CD4-positive, CD25-positive, alpha-beta regulatory T cell (primary cell): ENCODE data around the gene MAP3K5. TPM values are rescaled to one million over a fixed set of nuclear protein-coding genes. Genes with fewer than 3 reads are reported as not detected.

Experiments used
- ATAC-seq, 2 donors: fragments of 150-1000 bp; cut with Tn5 transposase; one replicate each; pipeline ENCODE4 v1.10.0; 2021; ENCODE audit warnings: low read depth in 2 of 2, moderate number of reproducible peaks in 2 of 2, moderate library complexity in 1 of 2
- DNase-seq, 3 donors: peaks; one replicate each; pipeline versions ENCODE4 v3.0.0 to v3.0.0-alpha.2; 2012 to 2022; ENCODE audit warnings: mixed read lengths in 1 of 3
- H3K27ac ChIP-seq: one replicate; pipeline ENCODE4 v1.7.0; 2013; ENCODE audit warnings: mild to moderate bottlenecking, low read length; ENCODE audit not compliant: insufficient read depth, poor library complexity, severe bottlenecking
- H3K27me3 ChIP-seq: one replicate; pipeline ENCODE4 v1.7.0; 2013; ENCODE audit warnings: low read length; ENCODE audit not compliant: control insufficient read depth, insufficient read depth
- H3K36me3 ChIP-seq: one replicate; pipeline ENCODE4 v1.7.0; 2013; ENCODE audit warnings: mild to moderate bottlenecking, low read length, moderate library complexity; ENCODE audit not compliant: control insufficient read depth, insufficient read depth
- H3K4me1 ChIP-seq: 2 replicates; pipeline ENCODE4 v1.7.0; 2013; ENCODE audit warnings: mild to moderate bottlenecking, low read length; ENCODE audit not compliant: insufficient read depth, control insufficient read depth, poor library complexity, severe bottlenecking
- H3K4me3 ChIP-seq: one replicate; pipeline ENCODE4 v1.7.0; 2013; ENCODE audit warnings: low read depth, mild to moderate bottlenecking, low read length, moderate library complexity
- H3K9me3 ChIP-seq, 2 experiments: 1 replicate in 1 of 2; 2 replicates in 1 of 2; pipeline ENCODE4 v1.7.0; 2013; ENCODE audit warnings: low read length in 2 of 2, mild to moderate bottlenecking in 1 of 2, moderate library complexity in 1 of 2; ENCODE audit not compliant: control insufficient read depth in 2 of 2
- H3K27ac Mint-ChIP-seq, 3 donors: one replicate each; pipeline ENCODE4 v1.8.0; 2020 to 2022; ENCODE audit warnings: mild to moderate bottlenecking in 3 of 3, mixed read lengths in 3 of 3, moderate library complexity in 2 of 3
- H3K27me3 Mint-ChIP-seq: one replicate; pipeline ENCODE4 v1.8.0; 2022; ENCODE audit warnings: mild to moderate bottlenecking, mixed read lengths
- H3K36me3 Mint-ChIP-seq: one replicate; pipeline ENCODE4 v1.8.0; 2020; ENCODE audit warnings: mixed read lengths
- H3K4me1 Mint-ChIP-seq, 4 donors: one replicate each; pipeline ENCODE4 v1.8.0; 2020 to 2022; ENCODE audit warnings: mixed read lengths in 4 of 4, mild to moderate bottlenecking in 1 of 4
- H3K4me3 Mint-ChIP-seq, 4 donors: one replicate each; pipeline ENCODE4 v1.8.0; 2020 to 2022; ENCODE audit warnings: mild to moderate bottlenecking in 4 of 4, mixed read lengths in 4 of 4, moderate library complexity in 3 of 4
- H3K9me3 Mint-ChIP-seq, 7 donors: one replicate each; pipeline ENCODE4 v1.8.0; 2020 to 2022; ENCODE audit warnings: mixed read lengths in 7 of 7, mild to moderate bottlenecking in 3 of 7, moderate library complexity in 2 of 7
- polyA plus RNA-seq, 4 donors: library from polyadenylated mRNA; unstranded; fragments of 300-500 nt; fragmentation: Illumina TruSeq; gene quantifications; one replicate each; pipeline ENCODE4 v1.2.3, GENCODE V29; 2021
- total RNA-seq: library from RNA; stranded (reverse); gene quantifications from one replicate; pipeline ENCODE4 v1.2.3, GENCODE V29; 2022

The MAP3K5 gene
- total and polyA plus RNA-seq, 5 donors from 2014 or later, result 14.4 to 44.0 (median 20.5) TPM

DNA sequence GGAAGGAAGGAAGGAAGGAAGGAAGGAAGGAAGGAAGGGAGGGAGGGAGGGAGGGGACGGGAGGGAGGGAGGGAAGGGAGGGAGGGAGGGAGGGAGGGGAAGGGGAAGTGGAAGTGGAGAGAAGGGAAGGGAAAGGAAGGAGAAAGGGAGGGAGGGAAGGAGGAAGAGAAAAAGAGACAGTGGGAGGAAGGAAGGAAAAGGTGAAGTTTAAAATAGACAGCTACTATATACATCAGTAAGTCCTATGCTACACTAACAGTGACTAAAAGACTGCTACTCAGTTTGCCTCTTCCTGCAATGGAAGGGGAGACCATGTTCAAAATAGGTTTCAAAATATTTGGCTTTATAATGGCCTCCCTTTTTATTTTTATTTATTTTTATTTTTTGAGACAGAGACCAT lies 22.5 kb downstream of the MAP3K5 start:
- no peaks in the 10 kb centered on the region for H3K27me3 Mint-ChIP-seq
- H3K27me3 ChIP-seq, result no peaks in the 10 kb centered on the region
- peaks cover 10% of the 10 kb centered on the region for H3K36me3 Mint-ChIP-seq

GRCh38 chr6:136769124-136769523 lies 23.2 kb downstream of the MAP3K5 start:
- peaks cover 4% of the 10 kb centered on the region for H3K36me3 ChIP-seq
- Mint-ChIP-seq H3K4me3 (peak overlapping the region in 1 of 4 donors; percentile 24), H3K27ac (peak overlapping the region; percentile 24 to 71 (median 67)), H3K4me1 (peaks cover 40 to 87% (median 70%) of the 10 kb centered on the region in 4 donors), H3K27me3 (no peaks in the 10 kb centered on the region), H3K9me3 (peaks cover 0 to 2% (median 0%) of the 10 kb centered on the region in 7 donors), H3K36me3 (peaks cover 6% of the 10 kb centered on the region)
- no peaks in the 10 kb centered on the region for H3K9me3 ChIP-seq
- ATAC-seq (no peak), DNase-seq (no peak)
- H3K4me3 ChIP-seq, result peak overlapping the region; percentile 12
- no peaks in the 10 kb centered on the region for H3K27me3 ChIP-seq
- no peak overlapping the region for H3K27ac ChIP-seq
- H3K4me1 ChIP-seq, result peaks cover 69% of the 10 kb centered on the region

More for the DNA sequence above, 22.5 kb downstream of the MAP3K5 start:
- H3K4me3 Mint-ChIP-seq, result no peak overlapping the region
- DNase-seq, result no peak
- H3K9me3 ChIP-seq, result no peaks in the 10 kb centered on the region
- H3K4me1 Mint-ChIP-seq, result peaks cover 45 to 87% (median 70%) of the 10 kb centered on the region in 4 donors
- H3K9me3 Mint-ChIP-seq, result peaks cover 0 to 1% (median 0%) of the 10 kb centered on the region in 7 donors
- no peak overlapping the region for H3K27ac ChIP-seq
- H3K36me3 ChIP-seq, result peaks cover 4% of the 10 kb centered on the region
- H3K4me1 ChIP-seq, result peaks cover 63% of the 10 kb centered on the region
- no peak overlapping the region for H3K27ac Mint-ChIP-seq
- H3K4me3 ChIP-seq, result no peak overlapping the region
- ATAC-seq, result no peak

- DNase-seq (no peak), ATAC-seq (no peak)
- H3K9me3 Mint-ChIP-seq, result peaks cover 0 to 2% (median 0%) of the 10 kb centered on the region in 7 donors
- Histone ChIP-seq H3K9me3 (no peaks in the 10 kb centered on the region), H3K27ac (peak overlapping the region; percentile 39), H3K4me3 (peak overlapping the region; percentile 45), H3K4me1 (peaks cover 72% of the 10 kb centered on the region), H3K27me3 (no peaks in the 10 kb centered on the region), H3K36me3 (peaks cover 4% of the 10 kb centered on the region)
- peak overlapping the region; percentile 57 to 78 (median 66) for H3K4me3 Mint-ChIP-seq
- peak overlapping the region; percentile 61 to 72 (median 63) for H3K27ac Mint-ChIP-seq
- H3K4me1 Mint-ChIP-seq, result peaks cover 44 to 87% (median 70%) of the 10 kb centered on the region in 4 donors
- no peaks in the 10 kb centered on the region for H3K36me3 Mint-ChIP-seq
- no peaks in the 10 kb centered on the region for H3K27me3 Mint-ChIP-seq
Observed at GRCh38 chr6:136767570-136768309, 24.5 kb downstream of the MAP3K5 start.

DNA sequence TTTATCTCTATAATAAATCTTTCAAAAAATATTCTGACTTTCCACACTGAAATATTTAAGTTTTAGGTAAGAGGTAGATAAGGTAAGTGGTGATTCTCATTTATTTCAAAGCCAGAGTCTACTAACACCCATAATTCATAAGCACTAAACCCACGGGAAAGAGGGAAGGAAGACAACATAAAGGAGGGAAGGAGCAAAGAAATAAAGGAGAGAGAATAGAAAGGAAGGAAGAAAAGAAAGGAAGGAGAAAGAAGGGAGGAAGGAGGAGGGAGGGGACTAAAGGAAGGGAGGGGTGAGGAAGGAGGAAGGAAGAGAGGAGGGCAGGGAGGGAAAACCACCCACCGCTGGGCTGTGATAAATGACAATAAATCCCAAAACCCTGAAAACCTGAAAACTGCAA lies 25.2 kb downstream of the MAP3K5 start:
- peak overlapping the region; percentile 45 for H3K4me3 ChIP-seq
- Mint-ChIP-seq H3K27me3 (no peaks in the 10 kb centered on the region), H3K36me3 (no peaks in the 10 kb centered on the region), H3K9me3 (peaks cover 0 to 2% (median 0%) of the 10 kb centered on the region in 7 donors), H3K27ac (peak overlapping the region; percentile 4 to 72 (median 63)), H3K4me3 (peak overlapping the region; percentile 57 to 78 (median 66)), H3K4me1 (peaks cover 38 to 87% (median 68%) of the 10 kb centered on the region in 4 donors)
- H3K4me1 ChIP-seq, result peaks cover 72% of the 10 kb centered on the region
- no peaks in the 10 kb centered on the region for H3K9me3 ChIP-seq
- H3K36me3 ChIP-seq, result no peaks in the 10 kb centered on the region
- H3K27ac ChIP-seq, result peak overlapping the region; percentile 39
- ATAC-seq (no peak), DNase-seq (no peak)
- H3K27me3 ChIP-seq, result no peaks in the 10 kb centered on the region

DNA sequence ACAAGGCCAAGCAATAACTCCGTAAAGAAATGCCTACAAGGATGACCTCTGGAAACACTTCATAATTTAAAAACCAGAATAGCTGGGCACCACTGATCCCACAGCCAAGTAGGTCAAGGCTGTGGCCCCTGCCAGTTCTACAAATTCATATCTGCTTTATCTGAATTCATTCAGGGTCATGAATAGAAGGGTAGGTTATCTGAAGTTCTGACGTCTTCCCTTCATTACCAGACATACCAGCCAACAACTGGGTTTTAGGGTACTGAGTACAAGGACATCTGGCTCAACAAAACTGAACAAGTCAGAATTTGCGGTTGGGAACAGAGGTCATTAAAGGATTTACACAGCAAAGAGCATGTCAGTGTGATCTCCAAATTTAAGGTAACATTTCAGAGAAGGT lies 26.0 kb downstream of the MAP3K5 start:
- Mint-ChIP-seq H3K9me3 (peaks cover 0 to 2% (median 0%) of the 10 kb centered on the region in 7 donors), H3K27me3 (no peaks in the 10 kb centered on the region), H3K27ac (peak overlapping the region; percentile 70 to 95 (median 88)), H3K4me1 (peaks cover 45 to 88% (median 73%) of the 10 kb centered on the region in 4 donors), H3K36me3 (no peaks in the 10 kb centered on the region), H3K4me3 (peak overlapping the region; percentile 35 to 66 (median 44))
- Histone ChIP-seq H3K36me3 (no peaks in the 10 kb centered on the region), H3K27ac (no peak overlapping the region), H3K27me3 (no peaks in the 10 kb centered on the region), H3K9me3 (no peaks in the 10 kb centered on the region), H3K4me3 (peak overlapping the region; percentile 11), H3K4me1 (peaks cover 72% of the 10 kb centered on the region)
- DNase-seq (no peak), ATAC-seq (no peak)

DNA sequence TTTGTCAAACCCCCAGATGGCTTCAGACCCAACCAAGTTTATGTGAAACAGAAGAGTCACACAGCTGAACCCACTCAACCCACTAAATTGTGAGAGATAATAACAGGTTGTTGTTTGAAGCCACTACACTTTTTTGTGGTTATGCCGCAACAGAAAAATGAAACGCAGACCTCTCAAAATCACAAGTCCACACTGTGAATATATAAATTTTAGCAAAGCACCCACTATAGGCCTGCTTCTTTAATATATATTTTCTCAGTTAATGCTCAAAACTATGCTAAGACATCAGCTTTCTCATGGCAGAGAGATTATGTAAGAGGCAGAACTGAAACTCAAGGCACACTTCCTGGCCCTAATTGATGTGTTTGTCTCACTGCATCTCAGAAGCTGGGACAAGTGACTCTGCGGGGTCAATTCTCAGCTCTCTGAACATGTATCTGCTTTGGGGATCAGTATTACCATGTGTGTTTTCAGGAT lies 27.7 kb downstream of the MAP3K5 start:
- H3K27me3 ChIP-seq, result no peaks in the 10 kb centered on the region
- peaks cover 45 to 94% (median 78%) of the 10 kb centered on the region in 4 donors for H3K4me1 Mint-ChIP-seq
- H3K9me3 Mint-ChIP-seq, result peaks cover 0 to 2% (median 0%) of the 10 kb centered on the region in 7 donors
- ATAC-seq (peak; percentile 53 to 60), DNase-seq (peak in 2 of 3 donors; percentile 44 to 64)
- H3K9me3 ChIP-seq, result no peaks in the 10 kb centered on the region
- peak overlapping the region; percentile 78 to 98 (median 88) for H3K27ac Mint-ChIP-seq
- H3K27ac ChIP-seq, result peak overlapping the region; percentile 77
- H3K27me3 Mint-ChIP-seq, result no peaks in the 10 kb centered on the region
- H3K4me3 Mint-ChIP-seq, result peak overlapping the region; percentile 48 to 90 (median 84)
- H3K4me3 ChIP-seq, result peak overlapping the region; percentile 76
- H3K36me3 Mint-ChIP-seq, result no peaks in the 10 kb centered on the region
- no peaks in the 10 kb centered on the region for H3K36me3 ChIP-seq
- peaks cover 75% of the 10 kb centered on the region for H3K4me1 ChIP-seq

DNA sequence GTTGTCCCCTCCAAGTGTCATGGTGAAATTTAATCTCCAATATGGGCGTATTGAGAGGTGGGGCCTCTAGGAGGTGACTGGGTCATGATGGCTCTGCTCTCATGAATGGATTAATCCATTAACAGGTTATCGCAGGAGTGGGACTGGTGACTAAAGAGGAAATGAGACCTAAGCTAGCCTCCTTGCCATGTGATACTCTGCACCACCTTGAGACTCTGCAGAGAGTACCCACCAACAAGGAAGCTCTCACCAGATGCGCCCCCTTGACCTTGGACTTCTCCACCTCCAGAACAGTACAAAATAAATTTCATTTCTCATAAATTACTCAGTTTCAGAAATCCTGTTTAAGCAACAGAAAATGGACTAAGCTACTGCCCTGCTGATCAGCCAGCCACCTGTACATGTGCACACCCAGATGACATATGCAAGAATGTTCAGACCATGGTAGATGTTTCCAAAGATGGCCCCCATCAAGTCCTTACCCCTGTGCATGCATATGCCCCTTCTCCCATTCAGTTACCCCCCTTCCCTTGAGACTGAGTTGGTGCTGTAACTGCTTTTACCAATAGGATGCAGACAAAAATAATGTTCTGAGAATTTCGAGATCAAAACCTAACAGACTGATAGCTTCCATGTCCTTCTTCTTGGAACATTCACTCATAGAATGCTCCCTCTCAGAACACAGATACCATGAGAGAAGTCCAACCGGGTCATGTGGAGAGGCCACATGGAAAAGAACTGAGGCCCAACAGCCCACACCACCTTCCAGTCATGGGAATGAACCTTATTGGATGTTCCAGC lies 28.4 kb downstream of the MAP3K5 start:
- Mint-ChIP-seq H3K27ac (peak overlapping the region; percentile 78 to 98 (median 88)), H3K4me3 (peak overlapping the region; percentile 48 to 90 (median 84)), H3K4me1 (peaks cover 45 to 90% (median 75%) of the 10 kb centered on the region in 4 donors), H3K36me3 (no peaks in the 10 kb centered on the region), H3K9me3 (peaks cover 0 to 2% (median 0%) of the 10 kb centered on the region in 7 donors), H3K27me3 (no peaks in the 10 kb centered on the region)
- Histone ChIP-seq H3K9me3 (no peaks in the 10 kb centered on the region), H3K4me3 (peak overlapping the region; percentile 76), H3K27ac (peak overlapping the region; percentile 77), H3K4me1 (peaks cover 75% of the 10 kb centered on the region), H3K36me3 (no peaks in the 10 kb centered on the region), H3K27me3 (no peaks in the 10 kb centered on the region)
- ATAC-seq (peak; percentile 17 to 18), DNase-seq (no peak)
